ENCODE measurements around the gene GYS1. TPM values are rescaled to one million over a fixed set of nuclear protein-coding genes. Genes with fewer than 3 reads are reported as not detected.
"Not testable (repeated sequence)": the region's sequence is repeated elsewhere in the genome, so short reads cannot be mapped to it uniquely, and the experiment has no call there.

Gene GYS1
- total and polyA plus RNA-seq, 4 donors, result 2.6 to 8.7 (median 6.3) TPM

DNA sequence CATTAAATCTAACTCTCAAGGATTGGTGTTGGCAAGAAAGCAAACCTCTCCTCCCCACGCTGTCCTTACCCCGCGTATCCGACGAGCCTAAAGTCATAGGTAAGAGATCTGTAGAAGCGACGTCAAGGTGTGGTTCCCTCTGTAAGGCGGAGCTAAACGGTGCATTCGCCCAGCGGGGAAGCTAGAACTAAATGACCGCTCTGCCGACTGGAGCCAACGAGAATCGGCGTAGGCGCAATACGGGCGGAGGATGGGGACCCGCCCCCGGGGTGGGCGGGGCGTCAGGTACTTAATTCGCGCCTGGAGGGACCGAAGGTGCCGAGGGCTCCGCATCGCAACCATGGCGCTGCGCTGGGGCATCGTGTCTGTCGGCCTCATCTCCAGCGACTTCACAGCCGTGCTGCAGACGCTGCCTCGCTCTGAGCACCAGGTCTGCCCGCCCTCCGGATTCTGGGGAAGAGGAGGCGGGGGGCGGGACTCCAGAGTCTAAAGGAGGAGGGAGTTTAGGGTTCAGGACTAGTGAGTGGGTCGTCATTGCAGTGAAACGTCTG lies 59.7 kb downstream of the GYS1 start, which contains the start of gene DHDH:
Gene DHDH (plus strand): TSS at position 318 of the 551 bp plus-strand sequence. CDS start 23 bp downstream, at position 341.
- Histone ChIP-seq H3K27ac (ENCODE audit: low read depth in 1 of 2, low read length in 2 of 2) (no peak within 1 kb of the TSS), H3K27me3 (ENCODE audit: control insufficient read depth in 4 of 4, insufficient read depth in 4 of 4, low read length in 3 of 4) (peaks cover 0 to 5% (median 0%) of the 10 kb centered on the region in 4 donors)

DNA sequence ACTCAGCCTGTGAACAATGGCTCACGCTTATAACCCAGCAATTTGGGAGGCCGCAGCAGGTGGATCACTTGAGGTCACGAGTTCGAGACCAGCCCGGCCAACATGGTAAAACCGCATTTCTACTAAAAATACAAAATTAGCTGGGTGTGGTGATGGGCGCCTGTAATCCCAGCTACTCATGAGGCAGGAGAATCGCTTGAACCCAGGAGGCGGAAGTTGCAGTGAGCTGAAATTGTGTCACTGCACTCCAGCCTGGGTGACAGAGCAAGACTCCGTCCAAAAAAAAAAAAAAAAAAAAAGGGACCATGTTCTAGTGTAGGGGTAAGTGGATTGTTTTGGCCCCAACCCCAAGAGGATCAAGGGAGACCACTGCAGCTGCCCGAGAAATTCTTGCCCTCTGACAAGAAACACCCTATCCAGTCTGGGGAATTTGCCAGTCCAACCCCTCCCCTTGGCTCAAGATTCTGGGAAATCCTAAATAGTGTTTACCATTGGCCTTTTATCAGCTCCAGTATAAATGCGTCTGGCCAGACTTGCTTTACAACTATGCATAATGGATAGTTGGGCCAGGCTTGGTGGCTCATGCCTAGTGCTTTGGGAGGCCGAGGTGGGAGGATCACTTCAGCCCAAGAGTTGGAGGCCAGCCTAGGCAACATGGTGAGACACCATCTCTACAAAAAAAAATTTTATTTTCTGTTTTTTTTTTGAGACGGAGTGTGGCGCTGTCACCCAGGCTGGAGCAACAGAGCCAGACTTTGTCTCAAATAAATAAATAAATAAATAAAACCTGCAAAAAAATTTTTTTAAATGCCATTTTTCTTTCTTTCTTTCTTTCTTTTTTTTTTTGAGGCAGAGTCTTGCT lies 64.7 kb downstream of the GYS1 start:
- WGBS, result 78% methylated on average over 15 of the region's 15 CpGs
- H3K27ac ChIP-seq (ENCODE audit: low read depth in 1 of 2, low read length in 2 of 2), result no peak overlapping the region

More for the DNA sequence above, 59.7 kb downstream of the GYS1 start, which contains the start of gene DHDH:
- H3K4me1 ChIP-seq (ENCODE audit: control insufficient read depth in 4 of 4, insufficient read depth in 4 of 4, low read length in 3 of 4), result peaks cover 0 to 9% (median 2%) of the 10 kb centered on the region in 4 donors
- no peaks in the 10 kb centered on the region for H3K36me3 ChIP-seq (ENCODE audit: control insufficient read depth in 4 of 4, insufficient read depth in 3 of 4, low read depth in 1 of 4, low read length in 3 of 4)
- peak within 1 kb of the TSS; percentile 23 to 35 (median 26) for H3K4me3 ChIP-seq (ENCODE audit: low read depth in 1 of 3, low read length in 3 of 3)
- no peak for TF ChIP-seq GABPA (IDR thresholded peaks at IDR 0.05 in 1 of 2, conservative IDR thresholded peaks at IDR 0.05 in 1 of 2)
- TF ChIP-seq HNF4A (conservative IDR thresholded peaks at IDR 0.05), result peak in 1 of 2 donors; percentile 12
- TF ChIP-seq SP1 (IDR thresholded peaks at IDR 0.05), result peak; percentile 10
- 6% methylated on average over 43 of the region's 43 CpGs for WGBS
- H3K9ac ChIP-seq (ENCODE audit: low read depth in 1 of 2, low read length in 2 of 2), result peak within 1 kb of the TSS in 1 of 2 donors; percentile 19
- peak; percentile 84 for DNase-seq (ENCODE audit: low spot score)
- H3K9me3 ChIP-seq (ENCODE audit: control insufficient read depth in 4 of 4, low read length in 3 of 4), result no peaks in the 10 kb centered on the region

DNA sequence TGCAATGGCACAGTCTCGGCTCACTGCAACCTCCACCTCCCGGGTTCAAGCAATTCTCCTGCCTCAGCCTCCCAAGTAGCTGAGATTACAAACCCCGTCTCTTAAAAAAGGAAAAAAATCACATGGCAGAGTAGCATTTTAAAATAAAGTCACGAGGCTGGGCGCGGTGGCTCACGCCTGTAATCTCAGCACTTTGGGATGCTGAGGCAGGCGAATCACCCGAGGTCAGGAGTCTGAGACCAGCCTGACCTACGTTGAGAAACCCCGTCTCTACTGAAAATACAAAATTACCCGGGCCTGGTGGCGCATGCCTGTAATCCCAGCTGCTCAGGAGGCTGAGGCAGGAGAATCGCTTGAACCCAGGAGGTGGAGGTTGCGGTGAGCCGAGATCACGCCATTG lies 65.4 kb downstream of the GYS1 start:
- H3K9me3 ChIP-seq (ENCODE audit: control insufficient read depth in 4 of 4, low read length in 3 of 4); H3K4me3 ChIP-seq (ENCODE audit: low read depth in 1 of 3, low read length in 3 of 3); H3K9ac ChIP-seq (ENCODE audit: low read depth in 1 of 2, low read length in 2 of 2); H3K27me3 ChIP-seq (ENCODE audit: control insufficient read depth in 4 of 4, insufficient read depth in 4 of 4, low read length in 3 of 4); H3K4me1 ChIP-seq (ENCODE audit: control insufficient read depth in 4 of 4, insufficient read depth in 4 of 4, low read length in 3 of 4); DNase-seq (ENCODE audit: low spot score); H3K36me3 ChIP-seq (ENCODE audit: control insufficient read depth in 4 of 4, insufficient read depth in 3 of 4, low read depth in 1 of 4, low read length in 3 of 4); H3K27ac ChIP-seq (ENCODE audit: low read depth in 1 of 2, low read length in 2 of 2): not testable (repeated sequence)
- 78% methylated on average over 17 of the region's 17 CpGs for WGBS

More for the DNA sequence above, 64.7 kb downstream of the GYS1 start:
- DNase-seq (ENCODE audit: low spot score), result no peak
- Histone ChIP-seq H3K9me3 (ENCODE audit: control insufficient read depth in 4 of 4, low read length in 3 of 4) (no peaks in the 10 kb centered on the region), H3K4me1 (ENCODE audit: control insufficient read depth in 4 of 4, insufficient read depth in 4 of 4, low read length in 3 of 4) (peaks cover 0 to 4% (median under 1%) of the 10 kb centered on the region in 4 donors), H3K4me3 (ENCODE audit: low read depth in 1 of 3, low read length in 3 of 3) (no peak overlapping the region), H3K36me3 (ENCODE audit: control insufficient read depth in 4 of 4, insufficient read depth in 3 of 4, low read depth in 1 of 4, low read length in 3 of 4) (no peaks in the 10 kb centered on the region), H3K9ac (ENCODE audit: low read depth in 1 of 2, low read length in 2 of 2) (no peak overlapping the region), H3K27me3 (ENCODE audit: control insufficient read depth in 4 of 4, insufficient read depth in 4 of 4, low read length in 3 of 4) (no peaks in the 10 kb centered on the region)
- no peak for TF ChIP-seq GABPA (IDR thresholded peaks at IDR 0.05 in 1 of 2, conservative IDR thresholded peaks at IDR 0.05 in 1 of 2)
- TF ChIP-seq RAD21 (IDR thresholded peaks at IDR 0.05), result peak in 1 of 2 donors; percentile 7

GRCh38 chr19:48926909-48927308 lies 66.2 kb downstream of the GYS1 start:
- Histone ChIP-seq H3K4me1 (ENCODE audit: control insufficient read depth in 4 of 4, insufficient read depth in 4 of 4, low read length in 3 of 4) (no peaks in the 10 kb centered on the region), H3K27ac (ENCODE audit: low read depth in 1 of 2, low read length in 2 of 2) (no peak overlapping the region), H3K27me3 (ENCODE audit: control insufficient read depth in 4 of 4, insufficient read depth in 4 of 4, low read length in 3 of 4) (no peaks in the 10 kb centered on the region), H3K36me3 (ENCODE audit: control insufficient read depth in 4 of 4, insufficient read depth in 3 of 4, low read depth in 1 of 4, low read length in 3 of 4) (peaks cover 3 to 11% (median 7%) of the 10 kb centered on the region in 4 donors), H3K9ac (ENCODE audit: low read depth in 1 of 2, low read length in 2 of 2) (no peak overlapping the region), H3K4me3 (ENCODE audit: low read depth in 1 of 3, low read length in 3 of 3) (no peak overlapping the region), H3K9me3 (ENCODE audit: control insufficient read depth in 4 of 4, low read length in 3 of 4) (no peaks in the 10 kb centered on the region)
- WGBS, result 36% methylated on average over 10 of the region's 10 CpGs
- TF ChIP-seq JUND (IDR thresholded peaks at IDR 0.05) (no peak), FOXA1 (IDR thresholded peaks at IDR 0.05) (no peak), HNF4A (conservative IDR thresholded peaks at IDR 0.05) (no peak), NR2F2 (IDR thresholded peaks at IDR 0.05) (no peak), GABPA (IDR thresholded peaks at IDR 0.05 in 1 of 2, conservative IDR thresholded peaks at IDR 0.05 in 1 of 2) (no peak), CTCF (IDR thresholded peaks at IDR 0.05; ENCODE audit: low read depth, low read length, missing input control) (no peak), FOXA2 (IDR thresholded peaks at IDR 0.05) (no peak), RAD21 (IDR thresholded peaks at IDR 0.05) (no peak), EGR1 (IDR thresholded peaks at IDR 0.05; ENCODE audit: low read depth in 2 of 2) (no peak), RXRA (IDR thresholded peaks at IDR 0.05) (no peak), TAF1 (conservative IDR thresholded peaks at IDR 0.05) (no peak), MAX (IDR thresholded peaks at IDR 0.05) (no peak)
- TF ChIP-seq, protein P1, sequence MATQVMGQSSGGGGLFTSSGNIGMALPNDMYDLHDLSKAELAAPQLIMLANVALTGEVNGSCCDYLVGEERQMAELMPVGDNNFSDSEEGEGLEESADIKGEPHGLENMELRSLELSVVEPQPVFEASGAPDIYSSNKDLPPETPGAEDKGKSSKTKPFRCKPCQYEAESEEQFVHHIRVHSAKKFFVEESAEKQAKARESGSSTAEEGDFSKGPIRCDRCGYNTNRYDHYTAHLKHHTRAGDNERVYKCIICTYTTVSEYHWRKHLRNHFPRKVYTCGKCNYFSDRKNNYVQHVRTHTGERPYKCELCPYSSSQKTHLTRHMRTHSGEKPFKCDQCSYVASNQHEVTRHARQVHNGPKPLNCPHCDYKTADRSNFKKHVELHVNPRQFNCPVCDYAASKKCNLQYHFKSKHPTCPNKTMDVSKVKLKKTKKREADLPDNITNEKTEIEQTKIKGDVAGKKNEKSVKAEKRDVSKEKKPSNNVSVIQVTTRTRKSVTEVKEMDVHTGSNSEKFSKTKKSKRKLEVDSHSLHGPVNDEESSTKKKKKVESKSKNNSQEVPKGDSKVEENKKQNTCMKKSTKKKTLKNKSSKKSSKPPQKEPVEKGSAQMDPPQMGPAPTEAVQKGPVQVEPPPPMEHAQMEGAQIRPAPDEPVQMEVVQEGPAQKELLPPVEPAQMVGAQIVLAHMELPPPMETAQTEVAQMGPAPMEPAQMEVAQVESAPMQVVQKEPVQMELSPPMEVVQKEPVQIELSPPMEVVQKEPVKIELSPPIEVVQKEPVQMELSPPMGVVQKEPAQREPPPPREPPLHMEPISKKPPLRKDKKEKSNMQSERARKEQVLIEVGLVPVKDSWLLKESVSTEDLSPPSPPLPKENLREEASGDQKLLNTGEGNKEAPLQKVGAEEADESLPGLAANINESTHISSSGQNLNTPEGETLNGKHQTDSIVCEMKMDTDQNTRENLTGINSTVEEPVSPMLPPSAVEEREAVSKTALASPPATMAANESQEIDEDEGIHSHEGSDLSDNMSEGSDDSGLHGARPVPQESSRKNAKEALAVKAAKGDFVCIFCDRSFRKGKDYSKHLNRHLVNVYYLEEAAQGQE (IDR thresholded peaks at IDR 0.05), result no peak
- DNase-seq (ENCODE audit: low spot score), result no peak

Measured in liver (tissue), 9 donors.